Hypothalamus (tissue), 51 donors: Measurements from ENCODE around the gene MAP2K1.
A peak's percentile ranks its signal among the peaks of the same experiment; 100 is the strongest.
"Not testable (repeated sequence)": the region's sequence is repeated elsewhere in the genome, so short reads cannot be mapped to it uniquely, and the experiment has no call there.

Experiments used
- DNase-seq, 51 donors: peaks; one replicate each; lab custom pipeline; 2025; lab: John Stamatoyannopoulos, UW

Gene MAP2K1

DNA sequence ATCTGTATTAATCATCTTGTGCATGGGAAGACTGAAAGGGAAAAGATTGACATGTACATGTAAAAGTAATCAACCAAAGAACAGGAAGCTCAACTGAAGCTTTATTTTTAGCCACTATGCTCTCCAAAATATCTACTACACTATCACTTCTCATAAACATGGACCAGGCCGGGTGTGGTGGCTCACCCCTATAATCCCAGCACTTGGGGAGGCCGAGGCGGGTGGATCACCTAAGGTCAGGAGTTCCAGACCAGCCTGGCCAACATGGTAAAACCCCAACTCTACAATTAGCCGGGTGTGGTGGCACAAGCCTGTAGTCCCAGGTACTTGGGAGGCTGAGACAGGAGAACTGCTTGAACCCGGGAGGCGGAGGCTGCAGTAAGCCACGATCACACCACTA lies 113.6 kb downstream of the MAP2K1 start:
- DNase-seq = not testable (repeated sequence)

DNA sequence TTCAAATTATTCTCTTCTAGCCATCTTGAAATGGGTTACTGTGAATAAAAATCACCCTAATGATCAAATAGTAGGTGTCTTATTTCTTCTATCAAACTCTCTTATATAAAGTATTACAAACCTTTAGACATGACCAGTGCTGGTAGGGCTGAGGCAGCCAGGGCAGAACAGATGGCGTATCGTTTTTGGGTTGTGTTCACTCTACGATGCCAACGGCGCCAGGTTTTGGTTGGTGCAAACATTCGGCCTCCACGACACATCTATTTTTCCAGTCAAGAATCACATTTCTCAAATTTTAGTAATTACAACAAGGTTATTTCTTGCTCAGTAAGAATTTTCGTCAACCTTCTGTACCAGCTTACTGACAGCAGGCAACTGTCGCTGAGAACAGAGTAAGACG lies 115.8 kb downstream of the MAP2K1 start:
- DNase-seq = no peak

DNA sequence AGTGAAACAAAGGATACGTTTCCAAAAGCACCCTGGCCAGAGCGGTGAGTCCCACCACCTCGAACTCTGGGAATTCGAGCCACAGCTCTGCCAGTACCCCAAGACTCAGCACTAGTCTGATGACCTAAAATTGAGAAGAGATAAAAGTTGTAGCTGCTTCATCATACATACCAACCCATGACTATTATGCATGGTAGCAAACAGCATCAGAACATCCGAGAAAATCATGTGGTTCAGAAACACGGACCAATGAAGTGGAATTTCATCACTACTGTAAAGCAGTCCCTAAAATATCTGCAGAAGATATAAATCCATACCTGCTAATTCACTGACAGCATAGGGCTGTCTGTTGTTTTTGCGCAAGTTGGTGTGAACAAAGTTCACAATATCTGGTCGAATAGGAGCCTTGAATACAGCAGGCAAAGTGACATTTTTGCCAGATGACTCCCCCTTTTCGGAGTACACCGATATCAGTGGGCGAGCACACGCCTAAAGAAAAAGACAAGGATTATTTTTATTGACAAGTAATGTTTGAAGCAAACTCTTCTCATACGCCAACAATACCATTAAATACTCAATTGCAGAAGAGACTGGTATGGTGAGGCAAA lies 116.4 kb downstream of the MAP2K1 start:
- not testable (repeated sequence) for DNase-seq

DNA sequence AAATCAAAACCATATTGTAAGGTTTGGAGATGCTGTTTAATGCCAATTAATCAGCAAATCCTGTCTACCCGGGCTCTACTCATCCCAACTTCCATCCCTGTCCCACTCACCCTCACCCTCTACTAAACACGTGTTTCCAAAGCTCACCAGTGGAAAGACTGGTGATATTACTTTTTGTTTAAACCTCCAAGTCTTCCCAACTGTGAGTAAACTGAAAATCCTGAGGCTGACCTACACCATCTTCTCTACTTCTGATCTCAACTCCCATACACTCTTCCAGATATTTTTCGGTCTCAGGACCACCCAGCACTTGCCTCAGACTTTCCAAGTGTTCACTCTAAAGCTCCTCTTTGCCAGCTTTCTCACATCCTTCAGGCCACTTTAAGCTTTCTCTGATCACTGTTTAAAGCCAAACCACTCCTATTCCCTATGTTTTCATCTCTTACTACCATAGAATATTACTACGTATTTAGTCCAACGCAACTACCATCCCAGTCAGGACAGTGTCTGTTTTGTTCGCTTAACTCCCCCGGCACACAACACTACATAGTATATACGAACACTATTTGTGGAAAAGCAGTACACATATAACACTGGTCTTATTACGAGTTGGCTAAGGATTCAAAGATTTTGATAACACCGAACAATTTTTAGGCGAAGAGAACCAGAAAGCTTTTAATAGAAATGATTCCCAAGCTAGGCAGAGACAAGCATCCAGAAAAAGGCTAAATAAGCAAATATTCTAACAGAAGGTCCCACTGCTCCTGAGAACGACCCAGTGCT lies 117.3 kb downstream of the MAP2K1 start:
- no peak for DNase-seq

DNA sequence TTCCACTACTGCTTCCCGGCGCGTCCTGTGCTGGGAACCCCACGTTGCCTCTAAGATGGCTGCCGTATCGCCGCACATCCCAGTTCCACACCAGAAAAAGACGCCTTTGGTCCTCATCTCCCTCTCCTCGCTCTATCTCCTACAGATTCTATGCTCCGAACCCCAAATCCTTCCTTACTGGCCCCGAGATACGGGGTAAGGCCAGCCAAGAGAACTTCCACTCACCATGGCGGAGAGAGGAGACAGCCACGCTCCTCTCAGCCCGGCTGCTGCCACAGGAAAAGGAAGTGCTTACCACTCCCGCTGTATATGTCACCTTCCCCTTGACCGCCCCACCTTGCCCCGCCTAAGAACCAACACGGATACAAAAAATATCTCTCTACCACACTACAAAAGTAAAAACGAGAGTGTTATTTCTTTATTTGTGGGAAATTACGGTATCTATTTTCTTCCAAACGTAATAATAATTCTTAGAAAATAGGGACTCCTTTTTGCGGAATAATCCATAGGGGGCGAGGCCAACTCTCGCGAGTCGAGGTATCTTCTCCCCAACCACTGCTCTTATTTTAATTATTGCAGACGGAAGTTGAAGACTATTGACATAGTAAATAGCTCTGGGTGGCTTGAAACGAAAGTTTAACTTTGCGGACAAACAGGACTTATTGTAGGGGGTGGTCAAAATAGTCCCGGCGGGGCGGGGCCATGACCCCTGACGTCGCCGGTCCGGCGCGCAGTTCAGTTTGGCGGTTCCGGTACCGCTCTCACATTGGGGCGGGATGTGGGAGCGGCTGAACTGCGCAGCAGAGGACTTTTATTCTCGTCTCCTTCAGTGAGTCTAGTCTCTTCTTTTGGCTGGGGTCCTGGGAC lies 118.1 kb downstream of the MAP2K1 start, which contains the start of the genes RPL4 and ZWILCH:
Gene RPL4 (minus strand): TSS at position 293 of the 867 bp plus-strand sequence. CDS start 65 bp downstream, at position 228.
Gene ZWILCH (plus strand): TSS at position 764 of the 867 bp plus-strand sequence. CDS start 13 bp downstream, at position 777.
- DNase-seq = peak; percentile 21 to 93 (median 54)

DNA sequence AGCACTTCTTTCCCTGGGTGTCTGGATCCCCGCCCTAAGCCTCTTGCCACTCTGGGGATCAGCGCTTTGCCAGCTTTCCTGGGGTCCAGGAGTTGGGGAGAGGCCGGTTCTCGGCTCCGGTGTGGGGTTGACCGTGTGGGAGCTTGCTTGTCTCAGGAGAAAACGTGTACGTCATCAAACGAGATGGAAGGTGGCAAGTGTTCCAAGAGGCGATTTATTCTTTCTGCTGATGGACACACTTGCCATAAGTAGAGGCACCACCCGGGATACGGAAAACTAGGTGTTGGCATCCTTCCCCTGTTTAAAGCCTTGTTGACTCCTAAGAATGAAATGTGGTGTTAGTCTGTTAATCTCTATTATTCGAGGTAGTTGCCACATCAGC lies 118.7 kb downstream of the MAP2K1 start:
- DNase-seq = peak in 1 of 51 donors; percentile 45

DNA sequence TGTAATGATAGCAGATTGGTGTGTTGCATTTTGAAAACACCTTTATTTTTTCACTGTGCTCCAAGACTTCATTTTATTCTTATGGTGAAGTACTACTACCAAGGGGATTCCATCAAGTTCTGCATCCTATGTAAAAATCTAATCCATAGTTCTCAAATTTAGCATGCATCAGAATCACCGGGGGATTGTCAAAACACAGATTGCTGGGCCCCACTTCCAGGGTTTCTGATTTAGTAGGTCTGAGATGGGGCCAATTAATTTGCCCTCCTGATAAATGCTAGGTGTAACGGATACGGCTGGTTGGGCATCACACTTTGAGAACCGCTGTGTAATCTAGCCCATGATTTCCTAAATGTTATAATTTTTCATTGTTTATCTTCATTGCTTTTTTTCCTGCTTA lies 119.1 kb downstream of the MAP2K1 start:
- no peak for DNase-seq

DNA sequence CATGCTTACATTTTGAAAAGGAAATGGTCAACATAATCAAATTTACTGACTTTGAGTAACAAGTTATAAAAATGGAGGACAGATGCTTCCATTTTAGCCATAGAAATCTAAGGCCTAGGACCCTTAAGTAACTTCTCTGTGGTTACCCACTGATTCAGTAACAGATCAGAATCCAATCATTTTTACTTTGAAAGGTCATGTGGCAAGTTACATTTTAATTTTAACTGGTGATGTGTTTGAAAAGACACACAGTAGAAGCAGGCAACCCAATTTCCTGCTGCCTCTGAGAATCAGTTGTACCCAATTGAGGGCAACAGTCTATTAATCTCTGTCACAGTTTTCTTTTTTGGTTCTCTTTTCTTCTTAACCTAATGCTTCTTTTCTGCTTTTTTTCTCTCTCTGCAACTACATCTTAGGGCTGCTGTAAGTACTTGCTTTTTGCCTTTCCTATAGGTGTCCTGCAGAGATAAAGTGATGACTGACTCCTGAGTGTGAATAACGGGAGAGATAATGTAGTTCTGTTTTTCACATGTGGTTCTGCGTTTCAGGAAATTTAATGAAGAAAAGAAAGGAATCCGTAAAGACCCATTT lies 121.7 kb downstream of the MAP2K1 start:
- no peak for DNase-seq

DNA sequence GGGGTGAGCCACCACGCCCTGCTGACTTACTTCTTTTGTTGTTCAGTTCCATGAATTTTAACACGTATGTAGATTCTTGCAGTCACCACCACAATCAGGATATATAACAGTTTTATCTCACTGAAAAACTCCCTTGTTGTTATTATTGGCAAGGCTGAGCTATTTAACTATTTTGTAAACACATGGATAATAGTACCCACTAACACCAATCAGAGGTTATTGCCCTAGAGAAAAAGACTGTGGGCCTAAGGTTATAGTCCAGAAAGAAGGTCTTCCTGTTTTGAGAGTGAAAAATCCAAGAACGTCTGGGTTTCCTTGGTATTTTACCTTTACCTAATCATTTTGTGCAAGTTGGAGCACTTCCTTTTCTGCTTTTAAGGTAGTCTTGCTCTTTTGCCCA lies 127.9 kb downstream of the MAP2K1 start:
- DNase-seq = no peak

DNA sequence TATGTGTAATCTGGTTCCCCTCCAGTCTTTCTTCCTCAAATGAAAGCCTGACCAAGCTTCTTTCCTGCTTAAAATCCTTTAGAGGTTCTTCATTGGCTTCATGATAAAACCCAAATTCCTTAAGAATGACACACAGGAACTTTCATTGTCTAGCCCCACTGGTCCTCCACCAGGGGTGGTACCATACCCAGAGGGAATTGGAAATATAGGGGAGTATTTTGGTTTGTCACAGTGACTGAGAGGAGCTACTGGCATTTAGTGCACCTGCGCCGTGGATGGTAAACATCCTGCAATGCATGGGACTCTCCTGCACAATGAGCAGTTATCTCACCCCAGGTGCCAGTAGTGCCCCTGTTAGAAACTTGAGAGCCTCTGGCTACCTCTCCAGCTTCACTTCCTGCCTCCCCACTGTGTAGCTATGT lies 129.2 kb downstream of the MAP2K1 start:
- no peak for DNase-seq

DNA sequence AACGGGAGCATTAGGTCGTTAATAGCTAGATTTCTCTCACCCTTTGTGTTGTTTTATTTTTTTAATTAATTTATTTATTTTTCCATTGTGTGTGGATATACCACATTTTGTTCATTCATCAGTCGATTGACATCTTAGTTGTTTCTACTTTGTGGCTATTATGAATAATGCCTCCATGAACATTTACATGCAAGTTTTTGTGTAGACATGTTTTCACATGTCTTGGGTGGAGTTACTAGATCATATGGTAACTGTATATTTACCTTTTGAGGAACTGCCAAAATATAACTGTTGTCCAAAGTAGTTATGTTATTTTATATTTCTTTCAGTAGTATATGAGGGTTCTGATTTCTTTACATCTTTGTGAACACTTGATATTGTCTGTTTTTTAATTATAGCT lies 137.2 kb downstream of the MAP2K1 start:
- no peak for DNase-seq

DNA sequence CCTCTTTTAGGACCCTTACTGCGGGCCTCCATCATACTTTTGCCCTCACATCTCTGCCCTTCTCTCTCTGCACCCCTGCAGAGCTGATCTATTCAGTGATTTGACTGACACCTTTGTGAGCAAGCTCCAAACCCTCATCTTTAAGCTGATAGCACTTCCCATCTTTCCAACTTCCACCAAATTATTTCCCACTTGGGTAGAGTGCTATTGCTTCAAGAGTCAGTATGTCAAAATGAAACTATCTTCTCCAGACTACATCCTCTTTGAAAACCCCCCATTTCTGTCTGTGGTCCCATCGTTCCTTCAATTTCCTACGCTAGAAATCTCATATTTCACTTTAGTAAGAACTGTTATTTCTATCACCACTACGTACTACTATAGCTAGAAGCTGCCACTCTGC lies 138.1 kb downstream of the MAP2K1 start:
- DNase-seq = no peak

DNA sequence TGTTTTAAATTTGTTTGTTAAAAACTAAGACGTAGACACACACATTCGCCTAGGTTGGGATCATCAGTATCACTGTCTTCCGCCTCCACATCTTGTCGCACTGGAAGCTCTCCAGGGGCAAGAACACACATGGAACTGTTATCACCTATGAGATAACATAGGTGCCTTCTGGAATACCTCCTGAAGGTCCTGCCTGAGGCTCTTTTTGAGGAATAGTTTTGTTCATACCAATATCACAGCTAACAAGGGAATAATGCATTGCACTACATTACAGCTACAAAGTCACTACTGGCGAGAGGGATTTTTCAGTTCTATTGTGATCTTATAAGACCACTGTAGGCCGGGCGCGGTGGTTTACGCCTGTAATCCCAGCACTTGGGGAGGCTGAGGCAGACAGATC lies 148.3 kb downstream of the MAP2K1 start:
- no peak for DNase-seq
